GM23338 (cell line): ENCODE data around the gene MKX. TPM values are rescaled to one million over a fixed set of nuclear protein-coding genes. Genes with fewer than 3 reads are reported as not detected.

ENCODE experiments used
- ATAC-seq: fragments of 200-7000 bp; cut with Tn5 transposase; 3 replicates; pipeline ENCODE4 v1.9.1; 2020
- DNase-seq: peaks from one replicate; pipeline ENCODE4 v3.0.0-alpha.2; 2015; ENCODE audit warnings: low spot score
- H2AFZ ChIP-seq: fragments of 200-600 bp; sonication (generic); 2 replicates; pipeline ENCODE4 v1.8.0; 2016; ENCODE audit warnings: antibody characterized with exemption, mild to moderate bottlenecking, moderate library complexity
- H3F3A ChIP-seq: fragments of 200-600 bp; sonication (generic); replicated peaks from 2 replicates; pipeline ENCODE4 v1.8.0; 2017; ENCODE audit warnings: antibody characterized with exemption, mixed run types, low read depth
- H3K27ac ChIP-seq: fragments of 200-600 bp; sonication (generic); 2 replicates; pipeline ENCODE4 v1.6.1; 2016; ENCODE audit warnings: low read depth
- H3K27me3 ChIP-seq: fragments of 200-600 bp; sonication (generic); 2 replicates; pipeline ENCODE4 v1.8.0; 2016; ENCODE audit warnings: mild to moderate bottlenecking, mixed run types, moderate library complexity; ENCODE audit not compliant: insufficient read depth
- H3K36me3 ChIP-seq: fragments of 200-600 bp; sonication (generic); 2 replicates; pipeline ENCODE4 v1.8.0; 2016; ENCODE audit warnings: mild to moderate bottlenecking; ENCODE audit not compliant: insufficient read depth
- H3K4me1 ChIP-seq: fragments of 200-600 bp; sonication (generic); 2 replicates; pipeline ENCODE4 v1.8.0; 2016; ENCODE audit warnings: mild to moderate bottlenecking, moderate library complexity; ENCODE audit not compliant: insufficient read depth
- H3K4me2 ChIP-seq: fragments of 200-600 bp; sonication (generic); 2 replicates; pipeline ENCODE4 v1.7.1; 2017; ENCODE audit warnings: mixed run types
- H3K4me3 ChIP-seq: fragments of 200-600 bp; sonication (generic); 2 replicates; pipeline ENCODE4 v1.6.1; 2016; ENCODE audit warnings: mixed run types
- H3K79me2 ChIP-seq: fragments of 200-600 bp; sonication (generic); replicated peaks from 2 replicates; pipeline ENCODE4 v1.8.0; 2017; ENCODE audit warnings: mild to moderate bottlenecking; ENCODE audit not compliant: insufficient read depth
- H3K9me2 ChIP-seq: fragments of 200-600 bp; sonication (generic); 2 replicates; pipeline ENCODE4 v1.8.0; 2017; ENCODE audit not compliant: insufficient read depth
- H4K20me1 ChIP-seq: fragments of 200-600 bp; sonication (generic); replicated peaks from 2 replicates; pipeline ENCODE4 v1.8.0; 2017; ENCODE audit warnings: mild to moderate bottlenecking; ENCODE audit not compliant: insufficient read depth
- H3K27ac Mint-ChIP-seq: 2 replicates; pipeline ENCODE4 v1.8.0; 2020; ENCODE audit warnings: inconsistent platforms, mild to moderate bottlenecking, moderate library complexity, mixed read lengths
- H3K27me3 Mint-ChIP-seq: 3 replicates; pipeline ENCODE4 v1.8.0; 2022; ENCODE audit warnings: low read depth, mild to moderate bottlenecking, moderate library complexity, mixed read lengths, inconsistent platforms; ENCODE audit not compliant: insufficient read depth, poor library complexity
- H3K36me3 Mint-ChIP-seq: 3 replicates; pipeline ENCODE4 v1.8.0; 2021; ENCODE audit warnings: low read depth, mild to moderate bottlenecking, inconsistent platforms, moderate library complexity, mixed read lengths
- H3K4me1 Mint-ChIP-seq: 3 replicates; pipeline ENCODE4 v1.8.0; 2020; ENCODE audit warnings: mild to moderate bottlenecking, inconsistent platforms, mixed read lengths
- H3K4me3 Mint-ChIP-seq: 3 replicates; pipeline ENCODE4 v1.8.0; 2021; ENCODE audit warnings: moderate library complexity, mild to moderate bottlenecking, inconsistent platforms, mixed read lengths
- H3K9me3 Mint-ChIP-seq: 3 replicates; pipeline ENCODE4 v1.8.0; 2020; ENCODE audit warnings: moderate library complexity, mild to moderate bottlenecking, inconsistent platforms, mixed read lengths
- CREB1 ChIP-seq: fragments of 250-450 bp; sonication (Bioruptor Pico); IDR thresholded peaks from 2 replicates; pipeline ENCODE4 v1.5.0; 2020; ENCODE audit warnings: low read depth, mild to moderate bottlenecking, moderate library complexity
- CTCF ChIP-seq, 2 experiments: fragments of 200-600 bp in 1 of 2; sonication (generic) in 1 of 2; conservative IDR thresholded peaks; 2 replicates each; pipeline versions ENCODE4 v1.5.1 to v1.6.1; 2016 to 2017; ENCODE audit warnings: antibody characterized with exemption in 2 of 2, low read depth in 2 of 2, mild to moderate bottlenecking in 2 of 2, moderate library complexity in 1 of 2
- ETS1 ChIP-seq: IDR thresholded peaks from 2 replicates; pipeline ENCODE4 v1.6.1; 2016; ENCODE audit warnings: antibody characterized with exemption
- EZH2 ChIP-seq: fragments of 200-600 bp; sonication (generic); IDR thresholded peaks from one replicate; pipeline ENCODE4 v1.8.0; 2017; ENCODE audit warnings: antibody characterized with exemption, mild to moderate bottlenecking, low read depth; ENCODE audit not compliant: unreplicated experiment
- EZH2phosphoT487 ChIP-seq: fragments of 200-600 bp; sonication (generic); IDR thresholded peaks from one replicate; pipeline ENCODE4 v1.8.1; 2018; ENCODE audit warnings: antibody characterized with exemption; ENCODE audit not compliant: unreplicated experiment
- JUNB ChIP-seq: IDR thresholded peaks from one replicate; pipeline ENCODE4 v1.6.1; 2016; ENCODE audit warnings: antibody characterized with exemption; ENCODE audit not compliant: unreplicated experiment
- NANOG ChIP-seq: IDR thresholded peaks from 2 replicates; pipeline ENCODE4 v1.6.1; 2016; ENCODE audit warnings: antibody characterized with exemption, borderline replicate concordance
- POLR2AphosphoS5 ChIP-seq: IDR thresholded peaks from 2 replicates; pipeline ENCODE4 v1.6.1; 2016; ENCODE audit warnings: antibody characterized with exemption, low read depth
- REST ChIP-seq: IDR thresholded peaks from one replicate; pipeline ENCODE4 v1.6.1; 2018; ENCODE audit warnings: antibody characterized with exemption; ENCODE audit not compliant: unreplicated experiment
- STAT1 ChIP-seq: IDR thresholded peaks from one replicate; pipeline ENCODE4 v1.6.1; 2016; ENCODE audit warnings: antibody characterized with exemption; ENCODE audit not compliant: unreplicated experiment
- ZNF114 ChIP-seq: fragments of 250-450 bp; sonication (Bioruptor Pico); IDR thresholded peaks from 2 replicates; pipeline ENCODE4 v1.5.0; 2020; ENCODE audit warnings: mild to moderate bottlenecking, moderate library complexity
- ZNF331 ChIP-seq: fragments of 250-450 bp; sonication (Bioruptor Pico); IDR thresholded peaks from 2 replicates; pipeline ENCODE4 v1.5.0; 2020; ENCODE audit warnings: low read depth, mild to moderate bottlenecking, moderate library complexity
- ZNF462 ChIP-seq: fragments of 250-450 bp; sonication (Bioruptor Pico); IDR thresholded peaks from 2 replicates; pipeline ENCODE4 v1.5.0; 2020; ENCODE audit warnings: mild to moderate bottlenecking, moderate library complexity
- polyA plus RNA-seq: library from polyadenylated mRNA; unstranded; fragments of >200 nt; fragmentation: Nextera tagmentation; extraction: Ambion mirVana; gene quantifications from 2 replicates; pipeline ENCODE4 v1.2.1, GENCODE V29; 2016
- total RNA-seq: library from RNA; depleted of rRNA; stranded (reverse); fragments of >200 nt; shearing (Covaris generic); gene quantifications from 2 replicates; pipeline ENCODE4 v1.2.3, GENCODE V29; 2014

MKX gene
- total and polyA plus RNA-seq, 2 experiments from 2014 or later = 0.66 to 0.97 TPM

GRCh38 chr10:27720529-27720928, 25.1 kb downstream of the MKX start:
- Histone ChIP-seq H3K4me3 (no peak overlapping the region), H3K9me2 (no peaks in the 10 kb centered on the region), H3K36me3 (no peaks in the 10 kb centered on the region), H3K79me2 (no peaks in the 10 kb centered on the region), H4K20me1 (no peaks in the 10 kb centered on the region), H3K27ac (no peak overlapping the region), H3K4me1 (no peaks in the 10 kb centered on the region), H2AFZ (no peak overlapping the region), H3K4me2 (no peak overlapping the region), H3K27me3 (no peaks in the 10 kb centered on the region), H3F3A (no peaks in the 10 kb centered on the region)
- Mint-ChIP-seq H3K27ac (no peak overlapping the region), H3K27me3 (peaks cover 2% of the 10 kb centered on the region), H3K9me3 (no peaks in the 10 kb centered on the region), H3K36me3 (no peaks in the 10 kb centered on the region), H3K4me1 (no peaks in the 10 kb centered on the region), H3K4me3 (no peak overlapping the region)
- DNase-seq = no peak
- no peak for ATAC-seq
- TF ChIP-seq REST (no peak), ZNF462 (CRISPR knock-in tag) (no peak), ZNF114 (CRISPR knock-in tag) (no peak), JUNB (no peak), CTCF (conservative IDR thresholded peaks at IDR 0.05; ENCODE audit: low read depth in 2 of 2) (no peak), NANOG (no peak), POLR2AphosphoS5 (no peak), CREB1 (CRISPR knock-in tag) (no peak), EZH2phosphoT487 (no peak), ETS1 (no peak), EZH2 (no peak), ZNF331 (CRISPR knock-in tag) (no peak), STAT1 (no peak)
